SU-DHL-6 (cell line): ENCODE measurements around the gene POFUT1.

Experiments used
- H2AFZ ChIP-seq: fragments of 200-600 bp; sonication (generic); 2 replicates; pipeline ENCODE4 v1.6.1; 2014; ENCODE audit warnings: low read depth, mild to moderate bottlenecking, moderate library complexity, mixed read lengths, antibody characterized with exemption, low read length; ENCODE audit not compliant: severe bottlenecking
- H3F3A ChIP-seq: fragments of 200-600 bp; shearing (Covaris generic); 2 replicates; pipeline ENCODE4 v1.6.0; 2016; ENCODE audit warnings: antibody characterized with exemption, mild to moderate bottlenecking; ENCODE audit not compliant: insufficient read depth
- H3K27ac ChIP-seq: fragments of 200-600 bp; sonication (generic); 2 replicates; pipeline ENCODE4 v1.5.1; 2016; ENCODE audit warnings: low read depth, mild to moderate bottlenecking, low read length, moderate library complexity, mixed read lengths
- H3K27me3 ChIP-seq: fragments of 200-600 bp; sonication (generic), shearing (Covaris generic); 2 replicates; pipeline ENCODE4 v1.6.0; 2014; ENCODE audit warnings: mild to moderate bottlenecking, low read length
- H3K36me3 ChIP-seq: fragments of 200-600 bp; sonication (generic); 2 replicates; pipeline ENCODE4 v1.6.1; 2014; ENCODE audit warnings: mild to moderate bottlenecking, low read length, mixed read lengths
- H3K4me2 ChIP-seq: fragments of 300-600, 200-600 bp; shearing (Covaris generic), sonication (generic); 2 replicates; pipeline ENCODE4 v1.6.0; 2014; ENCODE audit warnings: low read length, low read depth, mild to moderate bottlenecking; ENCODE audit not compliant: poor library complexity, severe bottlenecking
- H3K4me3 ChIP-seq: fragments of 200-600 bp; sonication (generic); 2 replicates; pipeline ENCODE4 v1.5.1; 2014; ENCODE audit warnings: antibody characterized with exemption, low read length, mild to moderate bottlenecking, mixed read lengths; ENCODE audit not compliant: insufficient read depth, poor library complexity, severe bottlenecking
- H3K79me2 ChIP-seq: fragments of 200-600 bp; sonication (generic); 2 replicates; pipeline ENCODE4 v1.6.1; 2014; ENCODE audit warnings: mild to moderate bottlenecking, low read length, moderate library complexity; ENCODE audit not compliant: insufficient read depth
- H3K9ac ChIP-seq: fragments of 200-600 bp; sonication (generic); 2 replicates; pipeline ENCODE4 v1.7.0; 2014; ENCODE audit warnings: mild to moderate bottlenecking, low read length
- H3K9me2 ChIP-seq: fragments of 200-600 bp; sonication (generic); replicated peaks from 2 replicates; pipeline ENCODE4 v1.6.1; 2014; ENCODE audit warnings: low read length; ENCODE audit not compliant: insufficient read depth
- H3K9me3 ChIP-seq: fragments of 200-600 bp; sonication (generic); 2 replicates; pipeline ENCODE4 v1.6.1; 2014; ENCODE audit warnings: low read length, mixed read lengths; ENCODE audit not compliant: insufficient read depth
- H4K20me1 ChIP-seq: fragments of 200-600 bp; sonication (generic); 2 replicates; pipeline ENCODE4 v1.6.1; 2014; ENCODE audit warnings: low read depth, mild to moderate bottlenecking, antibody characterized with exemption, low read length, moderate library complexity, mixed read lengths
- EZH2phosphoT487 ChIP-seq: fragments of 200-600 bp; sonication (generic), shearing (Covaris generic); conservative IDR thresholded peaks from 2 replicates; pipeline ENCODE4 v1.6.1; 2018; ENCODE audit warnings: mild to moderate bottlenecking, antibody characterized with exemption, low read length, moderate library complexity, mixed read lengths
- TF ChIP-seq, protein P1 (sequence below): fragments of 200-600 bp; sonication (generic); IDR thresholded peaks from one replicate; pipeline ENCODE4 v1.5.1; 2017; ENCODE audit warnings: antibody characterized with exemption, mild to moderate bottlenecking, low read length, moderate library complexity; ENCODE audit not compliant: insufficient read depth, poor library complexity, severe bottlenecking

POFUT1 gene

DNA sequence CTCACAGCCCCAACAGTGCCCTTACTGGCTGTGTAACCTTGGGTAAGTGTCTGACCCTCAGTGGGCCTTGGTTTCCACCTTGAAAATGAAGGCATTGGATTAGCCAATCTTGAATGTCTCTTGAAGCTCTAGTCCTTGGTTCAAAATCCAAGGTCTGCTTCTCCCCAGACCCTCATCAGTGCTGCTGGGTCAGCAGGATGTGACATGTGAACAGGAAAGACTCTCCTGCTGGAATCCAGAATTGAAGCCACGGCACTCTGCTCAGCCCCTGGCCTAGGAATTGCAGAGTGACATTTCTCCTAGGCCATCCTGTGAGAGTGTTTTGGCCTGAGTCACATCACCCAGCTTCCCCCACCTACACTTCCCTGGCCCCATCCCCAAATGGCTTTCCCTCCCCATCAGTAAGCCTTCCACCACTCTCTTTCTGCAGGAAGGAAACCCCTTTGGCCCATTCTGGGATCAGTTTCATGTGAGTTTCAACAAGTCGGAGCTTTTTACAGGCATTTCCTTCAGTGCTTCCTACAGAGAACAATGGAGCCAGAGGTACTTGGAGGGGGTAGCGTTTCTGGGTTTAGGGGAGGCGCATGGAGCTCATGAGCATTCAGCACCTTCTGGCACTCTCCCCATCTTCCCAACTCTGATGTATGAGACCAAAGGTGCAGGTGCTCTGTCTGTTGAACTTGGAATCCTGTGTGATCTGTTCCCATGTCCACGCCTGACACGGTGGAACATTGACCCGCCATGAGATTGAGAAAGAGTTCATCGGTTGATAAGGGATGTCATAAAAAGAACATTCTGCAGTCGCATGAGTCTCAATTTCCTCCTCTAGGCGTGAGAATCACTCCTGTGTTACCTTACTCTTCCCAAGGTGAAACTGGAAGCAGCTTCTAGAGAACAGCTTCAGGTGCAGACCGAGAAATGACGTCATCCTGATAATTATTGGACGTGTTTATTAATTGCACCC is 8.8 kb downstream of the POFUT1 start:
- Histone ChIP-seq H4K20me1 (no peaks in the 10 kb centered on the region), H3K79me2 (peaks cover 5% of the 10 kb centered on the region; the same call in 1 of the 2 replicates), H3K9ac (no peak overlapping the region), H3K9me3 (no peaks in the 10 kb centered on the region), H2AFZ (no peak overlapping the region), H3K4me2 (no peak overlapping the region), H3K4me3 (no peak overlapping the region), H3K9me2 (no peaks in the 10 kb centered on the region), H3F3A (no peaks in the 10 kb centered on the region), H3K27ac (no peak overlapping the region), H3K36me3 (peaks cover 11% of the 10 kb centered on the region; the same call in 1 of the 2 replicates), H3K27me3 (no peaks in the 10 kb centered on the region)
- TF ChIP-seq, protein P1, sequence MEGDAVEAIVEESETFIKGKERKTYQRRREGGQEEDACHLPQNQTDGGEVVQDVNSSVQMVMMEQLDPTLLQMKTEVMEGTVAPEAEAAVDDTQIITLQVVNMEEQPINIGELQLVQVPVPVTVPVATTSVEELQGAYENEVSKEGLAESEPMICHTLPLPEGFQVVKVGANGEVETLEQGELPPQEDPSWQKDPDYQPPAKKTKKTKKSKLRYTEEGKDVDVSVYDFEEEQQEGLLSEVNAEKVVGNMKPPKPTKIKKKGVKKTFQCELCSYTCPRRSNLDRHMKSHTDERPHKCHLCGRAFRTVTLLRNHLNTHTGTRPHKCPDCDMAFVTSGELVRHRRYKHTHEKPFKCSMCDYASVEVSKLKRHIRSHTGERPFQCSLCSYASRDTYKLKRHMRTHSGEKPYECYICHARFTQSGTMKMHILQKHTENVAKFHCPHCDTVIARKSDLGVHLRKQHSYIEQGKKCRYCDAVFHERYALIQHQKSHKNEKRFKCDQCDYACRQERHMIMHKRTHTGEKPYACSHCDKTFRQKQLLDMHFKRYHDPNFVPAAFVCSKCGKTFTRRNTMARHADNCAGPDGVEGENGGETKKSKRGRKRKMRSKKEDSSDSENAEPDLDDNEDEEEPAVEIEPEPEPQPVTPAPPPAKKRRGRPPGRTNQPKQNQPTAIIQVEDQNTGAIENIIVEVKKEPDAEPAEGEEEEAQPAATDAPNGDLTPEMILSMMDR = no peak
- no peak for TF ChIP-seq EZH2phosphoT487

DNA sequence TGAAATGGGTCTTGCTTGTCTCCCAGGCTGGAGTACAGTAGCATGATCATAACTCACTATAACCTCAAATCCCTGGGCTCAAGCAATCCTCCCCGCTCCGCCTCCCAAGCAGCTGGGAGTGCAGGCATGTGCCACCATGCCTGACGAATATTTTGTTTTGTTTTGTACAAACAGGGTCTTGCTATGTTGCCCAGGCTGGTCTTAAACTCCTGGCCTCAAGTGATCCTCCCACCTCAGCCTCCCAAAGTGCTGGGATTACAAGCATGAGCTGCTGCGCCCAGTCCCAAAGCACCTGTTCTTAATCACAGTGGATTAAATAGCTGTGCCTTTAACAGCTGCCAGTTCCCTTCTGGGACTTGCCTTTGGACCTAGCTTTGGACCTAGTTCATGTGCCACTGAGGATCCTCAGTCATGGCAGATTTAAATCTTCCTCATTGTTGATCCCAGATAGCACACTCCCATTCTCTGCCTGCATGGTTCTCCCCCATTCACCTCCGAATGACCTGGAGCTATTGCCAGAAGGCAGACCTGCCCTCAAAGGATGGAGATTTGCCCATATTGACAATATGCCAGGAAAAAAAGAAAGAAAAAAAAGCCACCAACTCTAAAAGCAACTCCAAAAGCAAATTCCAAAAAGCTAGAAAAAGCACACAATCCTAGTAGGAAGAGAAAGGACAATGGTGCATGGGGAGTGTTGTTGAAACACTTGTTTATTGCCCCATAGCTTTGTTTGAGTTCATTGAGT is 10.6 kb downstream of the POFUT1 start:
- TF ChIP-seq, protein P1 = no peak
- TF ChIP-seq EZH2phosphoT487 = no peak

DNA sequence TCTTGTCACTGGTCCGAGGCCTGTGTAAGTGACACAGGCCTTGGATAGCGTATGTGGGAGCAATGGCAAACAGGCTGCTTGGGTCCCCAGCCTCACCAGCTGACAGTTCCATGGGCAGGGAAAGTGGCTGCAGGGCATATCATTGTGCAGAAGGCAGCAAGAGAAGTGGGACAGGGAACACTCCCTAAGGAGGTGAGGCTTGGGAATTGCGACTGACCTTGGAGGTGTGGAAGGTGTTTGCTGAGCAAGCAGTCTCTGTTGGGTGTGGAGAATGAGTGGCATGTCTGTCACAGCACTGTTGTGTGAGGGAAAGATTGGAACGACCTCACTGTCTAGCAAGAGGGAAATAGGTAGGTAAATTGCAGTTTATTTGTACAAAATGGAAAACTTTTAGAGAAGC is 16.8 kb downstream of the POFUT1 start:
- Histone ChIP-seq H3F3A (no peaks in the 10 kb centered on the region), H3K27me3 (no peaks in the 10 kb centered on the region), H3K79me2 (no peaks in the 10 kb centered on the region), H3K4me3 (no peak overlapping the region), H3K36me3 (no peaks in the 10 kb centered on the region; the same call in 1 of the 2 replicates), H3K9me2 (no peaks in the 10 kb centered on the region), H3K9me3 (no peaks in the 10 kb centered on the region), H3K27ac (no peak overlapping the region), H4K20me1 (no peaks in the 10 kb centered on the region), H2AFZ (no peak overlapping the region), H3K9ac (no peak overlapping the region), H3K4me2 (no peak overlapping the region)
- TF ChIP-seq, protein P1 = no peak
- TF ChIP-seq EZH2phosphoT487 = no peak

More for the DNA sequence above, 10.6 kb downstream of the POFUT1 start:
- Histone ChIP-seq H3K27me3 (no peaks in the 10 kb centered on the region), H3K9ac (no peak overlapping the region), H3F3A (no peaks in the 10 kb centered on the region), H3K4me2 (no peak overlapping the region), H4K20me1 (no peaks in the 10 kb centered on the region), H3K9me2 (no peaks in the 10 kb centered on the region), H2AFZ (no peak overlapping the region), H3K4me3 (no peak overlapping the region), H3K79me2 (peaks cover 5% of the 10 kb centered on the region; the same call in 1 of the 2 replicates), H3K36me3 (peaks cover 11% of the 10 kb centered on the region; the same call in 1 of the 2 replicates), H3K27ac (no peak overlapping the region), H3K9me3 (no peaks in the 10 kb centered on the region)
